Measurements from ENCODE around the gene PDIK1L.
A peak's percentile ranks its signal among the peaks of the same experiment; 100 is the strongest.

Gene PDIK1L

DNA sequence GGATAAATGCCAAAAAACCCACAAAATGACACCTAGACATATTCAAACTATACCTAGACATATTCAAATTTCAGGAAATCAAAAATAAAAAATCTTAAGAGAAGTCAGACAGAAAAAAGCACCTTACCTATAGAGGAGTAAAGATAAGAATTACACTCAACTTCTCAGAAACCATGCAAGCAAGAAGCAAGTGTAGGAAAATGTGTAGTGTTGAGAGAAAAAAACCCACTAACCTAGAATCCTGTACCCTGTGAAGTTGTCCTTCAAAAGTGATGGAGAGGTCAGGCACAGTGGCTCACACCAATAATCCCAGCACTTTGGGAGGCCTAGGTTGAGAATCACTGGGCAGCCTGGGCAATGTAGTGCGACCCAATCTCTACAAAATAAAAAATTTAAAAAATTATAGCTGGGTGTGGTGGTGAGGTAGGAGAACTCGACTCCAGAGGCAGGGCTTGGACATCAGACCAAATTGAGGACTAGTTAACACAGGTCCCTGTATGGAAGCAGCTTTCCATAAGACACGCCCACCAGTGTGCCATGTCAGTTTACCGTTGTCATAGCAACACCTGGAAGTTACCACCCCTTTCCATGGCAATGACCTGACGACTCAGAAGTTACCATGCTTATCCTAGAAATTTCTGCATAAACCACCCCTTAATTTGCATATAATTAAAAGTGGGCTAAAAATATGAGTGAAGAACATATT is 20.7 kb downstream of the PDIK1L start:
- TF ChIP-seq, protein P1, sequence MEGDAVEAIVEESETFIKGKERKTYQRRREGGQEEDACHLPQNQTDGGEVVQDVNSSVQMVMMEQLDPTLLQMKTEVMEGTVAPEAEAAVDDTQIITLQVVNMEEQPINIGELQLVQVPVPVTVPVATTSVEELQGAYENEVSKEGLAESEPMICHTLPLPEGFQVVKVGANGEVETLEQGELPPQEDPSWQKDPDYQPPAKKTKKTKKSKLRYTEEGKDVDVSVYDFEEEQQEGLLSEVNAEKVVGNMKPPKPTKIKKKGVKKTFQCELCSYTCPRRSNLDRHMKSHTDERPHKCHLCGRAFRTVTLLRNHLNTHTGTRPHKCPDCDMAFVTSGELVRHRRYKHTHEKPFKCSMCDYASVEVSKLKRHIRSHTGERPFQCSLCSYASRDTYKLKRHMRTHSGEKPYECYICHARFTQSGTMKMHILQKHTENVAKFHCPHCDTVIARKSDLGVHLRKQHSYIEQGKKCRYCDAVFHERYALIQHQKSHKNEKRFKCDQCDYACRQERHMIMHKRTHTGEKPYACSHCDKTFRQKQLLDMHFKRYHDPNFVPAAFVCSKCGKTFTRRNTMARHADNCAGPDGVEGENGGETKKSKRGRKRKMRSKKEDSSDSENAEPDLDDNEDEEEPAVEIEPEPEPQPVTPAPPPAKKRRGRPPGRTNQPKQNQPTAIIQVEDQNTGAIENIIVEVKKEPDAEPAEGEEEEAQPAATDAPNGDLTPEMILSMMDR (conservative IDR thresholded peaks at IDR 0.05; ENCODE audit: low read depth), result no peak
- no peak overlapping the region for H3K27ac ChIP-seq
- no peak for DNase-seq (ENCODE audit: low spot score)
- ChIA-PET CTCF (interaction anchor here (0.7 kb wide), 1 partner anchor 284 kb away, joined by 5 read pairs; no protein-coding TSS in a partner anchor), POLR2A (ENCODE audit: low non-redundant PET) (no interaction called here)

DNA sequence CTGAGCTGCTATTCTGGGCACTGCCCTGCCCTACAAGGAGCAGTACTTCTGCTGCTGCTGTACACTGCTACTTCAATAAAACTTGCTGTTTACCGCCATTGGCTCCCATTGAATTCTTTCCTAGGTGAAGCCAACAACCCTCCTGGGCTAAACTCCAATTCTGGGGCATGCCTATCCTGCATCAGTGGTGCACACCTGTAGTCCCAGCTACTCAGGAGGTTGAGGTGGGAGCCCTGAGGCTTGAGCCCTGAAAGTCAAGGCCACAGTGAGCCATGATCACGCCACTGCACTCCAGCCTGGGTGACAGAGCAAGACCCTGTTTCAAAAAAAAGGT is 21.2 kb downstream of the PDIK1L start:
- TF ChIP-seq, protein P1 (conservative IDR thresholded peaks at IDR 0.05; ENCODE audit: low read depth), result no peak
- no peak for DNase-seq (ENCODE audit: low spot score)
- ChIA-PET POLR2A (ENCODE audit: low non-redundant PET) (no interaction called here), CTCF (no interaction called here)
- no peak overlapping the region for H3K27ac ChIP-seq

DNA sequence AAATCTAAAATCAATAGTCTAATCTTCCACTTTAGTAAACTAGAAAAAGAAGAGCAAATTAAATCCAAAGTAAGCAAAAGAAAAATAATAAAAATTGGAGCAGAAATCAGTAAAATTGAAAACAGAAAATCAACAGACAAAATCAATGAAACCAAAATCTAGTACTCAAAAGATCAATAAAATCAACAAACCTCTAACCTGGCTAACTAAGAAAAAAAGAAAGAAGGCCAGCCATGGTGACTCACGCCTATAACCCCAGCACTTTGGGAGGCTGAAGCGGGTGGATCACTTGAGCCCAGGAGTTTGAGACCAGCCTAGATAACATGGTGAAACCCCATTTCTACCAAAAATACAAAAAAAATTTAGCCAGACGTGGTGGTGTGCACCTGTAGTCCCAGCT is 22.8 kb downstream of the PDIK1L start:
- POLR2A ChIA-PET (ENCODE audit: low non-redundant PET), result no interaction called here
- TF ChIP-seq, protein P1 (conservative IDR thresholded peaks at IDR 0.05; ENCODE audit: low read depth), result no peak
- CTCF ChIA-PET, result no interaction called here
- H3K27ac ChIP-seq, result no peak overlapping the region
- no peak for DNase-seq (ENCODE audit: low spot score)

DNA sequence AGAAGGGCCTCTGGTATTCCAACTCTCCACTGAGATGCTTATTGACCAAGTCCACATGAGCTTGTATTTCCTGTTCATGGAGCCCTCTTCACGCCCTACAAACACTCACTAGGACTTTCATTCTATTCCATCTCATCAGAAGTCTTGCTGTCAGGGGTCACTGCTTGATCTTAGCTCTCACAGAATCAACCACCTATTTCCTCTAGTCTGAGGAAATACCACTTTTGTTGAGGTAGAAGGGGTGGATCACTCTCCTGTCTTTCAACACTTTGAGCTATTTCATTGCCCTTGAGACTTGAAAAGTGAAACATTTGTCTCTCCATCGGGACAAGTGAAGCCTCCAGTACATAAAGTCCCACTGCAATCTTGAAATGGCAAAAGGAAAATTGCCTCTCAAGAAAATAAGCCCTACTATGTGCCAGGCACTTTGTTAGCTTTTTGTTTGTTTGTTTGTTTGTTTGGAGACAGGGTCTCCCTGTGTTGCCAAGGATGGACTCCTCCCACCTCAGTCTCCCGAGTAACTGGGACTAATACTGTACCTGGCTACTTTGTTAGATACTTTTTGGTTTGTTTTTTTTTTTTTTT is 27.4 kb downstream of the PDIK1L start:
- POLR2A ChIA-PET (ENCODE audit: low non-redundant PET), result no interaction called here
- H3K27ac ChIP-seq, result no peak overlapping the region
- no peak for DNase-seq (ENCODE audit: low spot score)
- CTCF ChIA-PET, result interaction anchor here (0.6 to 1.5 kb wide), 5 partner anchors 16 to 1325 kb away, joined by 3 to 6 read pairs (median 4); no protein-coding TSS in a partner anchor
- TF ChIP-seq, protein P1 (conservative IDR thresholded peaks at IDR 0.05; ENCODE audit: low read depth), result no peak

DNA sequence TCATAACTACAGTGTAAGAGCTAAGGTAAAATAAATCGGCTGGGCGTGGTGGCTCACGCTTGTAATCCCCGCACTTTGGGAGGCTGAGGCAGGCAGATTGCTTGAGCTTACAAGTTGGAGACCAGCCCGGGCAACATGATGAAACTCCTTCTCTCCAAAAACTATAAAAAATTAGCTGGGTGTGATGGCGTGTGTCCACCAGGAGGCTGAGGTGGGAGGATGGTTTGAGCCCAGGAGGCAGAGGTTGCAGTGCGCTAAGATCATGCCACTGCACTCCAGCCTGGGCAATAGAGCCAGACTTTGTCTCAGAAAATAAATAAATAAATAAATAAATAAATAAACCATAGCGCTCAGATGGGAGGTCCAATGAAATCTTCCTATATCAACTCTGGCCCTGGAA is 30.5 kb downstream of the PDIK1L start:
- no peak for DNase-seq (ENCODE audit: low spot score)
- no peak overlapping the region for H3K27ac ChIP-seq
- CTCF ChIA-PET, result interaction anchor here (0.6 kb wide), 2 partner anchors 96 to 105 kb away, joined by 3 to 4 read pairs; partner anchors contain the start of gene SLC30A2
- TF ChIP-seq, protein P1 (conservative IDR thresholded peaks at IDR 0.05; ENCODE audit: low read depth), result no peak
- POLR2A ChIA-PET (ENCODE audit: low non-redundant PET), result no interaction called here

DNA sequence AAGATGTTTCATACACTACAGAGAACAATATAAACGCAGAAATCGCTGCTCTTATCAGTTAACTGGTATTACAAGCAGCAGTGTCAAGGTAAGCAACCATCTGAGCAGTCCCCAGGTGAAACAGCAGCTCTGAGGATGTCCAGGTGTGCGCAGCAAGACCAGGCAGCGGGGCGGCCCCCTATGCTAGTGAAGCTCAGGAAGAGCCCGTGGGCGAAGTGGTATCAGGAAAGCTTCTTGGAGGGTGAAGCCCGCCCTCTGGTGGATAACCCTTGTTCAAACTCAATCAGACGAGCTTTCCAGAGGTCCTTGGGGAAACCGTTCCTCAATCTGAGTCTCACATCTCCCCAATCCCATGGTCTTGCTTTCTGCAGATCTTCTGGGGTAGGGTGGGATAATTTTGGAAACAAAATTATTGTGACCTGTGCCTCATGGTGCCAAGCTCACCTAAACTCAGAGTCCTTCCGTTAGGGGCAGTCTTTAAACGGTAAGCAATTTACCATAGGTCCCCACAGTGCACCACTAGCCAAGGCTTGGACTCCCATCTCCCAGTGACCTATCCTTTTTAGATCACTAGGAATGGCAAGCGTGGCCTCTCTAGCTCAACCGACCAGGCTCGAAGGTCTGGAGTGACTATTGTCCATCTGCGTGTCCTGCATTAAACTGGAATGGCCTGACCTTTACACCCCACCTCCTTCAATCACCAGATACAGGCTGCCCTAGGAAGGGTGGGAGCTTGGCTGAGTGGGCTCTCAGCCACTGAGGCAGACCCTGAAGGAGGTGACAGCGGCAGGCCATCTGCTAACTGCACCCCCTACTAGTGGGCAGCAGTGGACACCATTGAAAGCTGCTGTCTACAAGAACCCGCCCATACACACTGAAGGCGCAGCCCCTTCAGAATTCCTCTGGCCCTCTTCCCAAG is 33.7 kb downstream of the PDIK1L start:
- peak; percentile 80 for DNase-seq (ENCODE audit: low spot score)
- ChIA-PET POLR2A (ENCODE audit: low non-redundant PET) (interaction anchor here (0.8 kb wide), 1 partner anchor 109 kb away, joined by 3 read pairs; no protein-coding TSS in a partner anchor), CTCF (interaction anchor here (0.6 to 2.8 kb wide), 28 partner anchors 10 to 459 kb away, joined by 3 to 41 read pairs (median 4); partner anchors contain the start of genes CEP85, PDIK1L, SLC30A2 and ZNF593)
- H3K27ac ChIP-seq, result no peak overlapping the region
- TF ChIP-seq, protein P1 (conservative IDR thresholded peaks at IDR 0.05; ENCODE audit: low read depth), result peak; percentile 76

Data from RWPE1 (cell line).